HEK293 (cell line): Measurements from ENCODE around the gene C1QL4.
"Not testable (repeated sequence)": the region's sequence is repeated elsewhere in the genome, so short reads cannot be mapped to it uniquely, and the experiment has no call there.

Experiments used
- CTCF ChIP-seq: fragments of 450-650 bp; formaldehyde crosslinking; IDR thresholded peaks from 2 replicates; pipeline ENCODE4 v1.5.1; 2016; ENCODE audit warnings: missing biosample characterization, missing genetic modification characterization
- PRDM1 ChIP-seq: fragments of 450-650 bp; formaldehyde crosslinking; IDR thresholded peaks from 2 replicates; pipeline ENCODE4; 2016; ENCODE audit warnings: missing biosample characterization, missing genetic modification characterization
- YY1 ChIP-seq: fragments of 450-650 bp; formaldehyde crosslinking; IDR thresholded peaks from 2 replicates; pipeline ENCODE4 v1.5.1; 2018; ENCODE audit warnings: missing biosample characterization, missing genetic modification characterization
- ZBTB7A ChIP-seq: fragments of 450-650 bp; formaldehyde crosslinking; IDR thresholded peaks from 2 replicates; pipeline ENCODE4 v1.5.1; 2016; ENCODE audit warnings: low read depth, missing biosample characterization, missing genetic modification characterization
- ZBTB8A ChIP-seq: fragments of 450-650 bp; formaldehyde crosslinking; IDR thresholded peaks from 2 replicates; pipeline ENCODE4 v1.5.1; 2016; ENCODE audit warnings: missing biosample characterization, missing genetic modification characterization
- ZNF146 ChIP-seq: fragments of 450-650 bp; formaldehyde crosslinking; IDR thresholded peaks from 2 replicates; pipeline ENCODE4 v1.5.1; 2016; ENCODE audit warnings: missing biosample characterization, missing genetic modification characterization
- ZNF544 ChIP-seq: fragments of 450-650 bp; formaldehyde crosslinking; IDR thresholded peaks from 2 replicates; pipeline ENCODE4 v1.5.0; 2017; ENCODE audit warnings: missing biosample characterization, missing genetic modification characterization
- ZNF629 ChIP-seq: fragments of 450-650 bp; formaldehyde crosslinking; IDR thresholded peaks from 2 replicates; pipeline ENCODE4 v1.5.1; 2017; ENCODE audit warnings: missing biosample characterization, missing genetic modification characterization
- ZNF660 ChIP-seq: fragments of 450-650 bp; IDR thresholded peaks from 2 replicates; pipeline ENCODE4 v1.5.1; 2018; ENCODE audit warnings: missing biosample characterization, mild to moderate bottlenecking, missing genetic modification characterization
- ZNF791 ChIP-seq: fragments of 450-650 bp; formaldehyde crosslinking; IDR thresholded peaks from 2 replicates; pipeline ENCODE4 v1.5.1; 2016; ENCODE audit warnings: missing biosample characterization, missing genetic modification characterization
- TF ChIP-seq, protein P1 (sequence below): fragments of 450-650 bp; IDR thresholded peaks from 2 replicates; pipeline ENCODE4 v1.5.1; 2018; ENCODE audit warnings: missing biosample characterization, missing genetic modification characterization
- TF ChIP-seq, protein P2 (sequence below): fragments of 450-650 bp; formaldehyde crosslinking; IDR thresholded peaks from 2 replicates; pipeline ENCODE4 v1.5.1; 2016; ENCODE audit warnings: missing biosample characterization, missing genetic modification characterization
- TF ChIP-seq, protein P3 (sequence below): sonication (generic); formaldehyde crosslinking; IDR thresholded peaks from 2 replicates; pipeline ENCODE4 v1.8.1; 2022; ENCODE audit warnings: mild to moderate bottlenecking, moderate library complexity, missing genetic modification reagents
- TF ChIP-seq, protein P4 (sequence below): fragments of 450-650 bp; formaldehyde crosslinking; IDR thresholded peaks from 2 replicates; pipeline ENCODE4 v1.5.1; 2017; ENCODE audit warnings: missing biosample characterization, missing genetic modification characterization

- TF ChIP-seq ZBTB7A (tag by site-specific recombination); CTCF; ZNF629 (tag by site-specific recombination); ZNF544; YY1 (tag by site-specific recombination); PRDM1 (tag by site-specific recombination); ZNF146 (tag by site-specific recombination); ZNF660 (tag by site-specific recombination); ZNF791 (tag by site-specific recombination); ZBTB8A (tag by site-specific recombination): not testable (repeated sequence)
- TF ChIP-seq, protein P1, sequence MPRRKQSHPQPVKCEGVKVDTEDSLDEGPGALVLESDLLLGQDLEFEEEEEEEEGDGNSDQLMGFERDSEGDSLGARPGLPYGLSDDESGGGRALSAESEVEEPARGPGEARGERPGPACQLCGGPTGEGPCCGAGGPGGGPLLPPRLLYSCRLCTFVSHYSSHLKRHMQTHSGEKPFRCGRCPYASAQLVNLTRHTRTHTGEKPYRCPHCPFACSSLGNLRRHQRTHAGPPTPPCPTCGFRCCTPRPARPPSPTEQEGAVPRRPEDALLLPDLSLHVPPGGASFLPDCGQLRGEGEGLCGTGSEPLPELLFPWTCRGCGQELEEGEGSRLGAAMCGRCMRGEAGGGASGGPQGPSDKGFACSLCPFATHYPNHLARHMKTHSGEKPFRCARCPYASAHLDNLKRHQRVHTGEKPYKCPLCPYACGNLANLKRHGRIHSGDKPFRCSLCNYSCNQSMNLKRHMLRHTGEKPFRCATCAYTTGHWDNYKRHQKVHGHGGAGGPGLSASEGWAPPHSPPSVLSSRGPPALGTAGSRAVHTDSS (tag by site-specific recombination): not testable (repeated sequence)
- TF ChIP-seq, protein P2, sequence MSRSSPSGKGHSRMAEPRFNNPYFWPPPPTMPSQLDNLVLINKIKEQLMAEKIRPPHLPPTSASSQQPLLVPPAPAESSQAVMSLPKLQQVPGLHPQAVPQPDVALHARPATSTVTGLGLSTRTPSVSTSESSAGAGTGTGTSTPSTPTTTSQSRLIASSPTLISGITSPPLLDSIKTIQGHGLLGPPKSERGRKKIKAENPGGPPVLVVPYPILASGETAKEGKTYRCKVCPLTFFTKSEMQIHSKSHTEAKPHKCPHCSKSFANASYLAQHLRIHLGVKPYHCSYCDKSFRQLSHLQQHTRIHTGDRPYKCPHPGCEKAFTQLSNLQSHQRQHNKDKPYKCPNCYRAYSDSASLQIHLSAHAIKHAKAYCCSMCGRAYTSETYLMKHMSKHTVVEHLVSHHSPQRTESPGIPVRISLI (tag by site-specific recombination): peak; percentile 70
- TF ChIP-seq, protein P3, sequence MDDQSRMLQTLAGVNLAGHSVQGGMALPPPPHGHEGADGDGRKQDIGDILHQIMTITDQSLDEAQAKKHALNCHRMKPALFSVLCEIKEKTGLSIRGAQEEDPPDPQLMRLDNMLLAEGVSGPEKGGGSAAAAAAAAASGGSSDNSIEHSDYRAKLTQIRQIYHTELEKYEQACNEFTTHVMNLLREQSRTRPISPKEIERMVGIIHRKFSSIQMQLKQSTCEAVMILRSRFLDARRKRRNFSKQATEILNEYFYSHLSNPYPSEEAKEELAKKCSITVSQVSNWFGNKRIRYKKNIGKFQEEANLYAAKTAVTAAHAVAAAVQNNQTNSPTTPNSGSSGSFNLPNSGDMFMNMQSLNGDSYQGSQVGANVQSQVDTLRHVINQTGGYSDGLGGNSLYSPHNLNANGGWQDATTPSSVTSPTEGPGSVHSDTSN: not testable (repeated sequence)
- TF ChIP-seq, protein P4, sequence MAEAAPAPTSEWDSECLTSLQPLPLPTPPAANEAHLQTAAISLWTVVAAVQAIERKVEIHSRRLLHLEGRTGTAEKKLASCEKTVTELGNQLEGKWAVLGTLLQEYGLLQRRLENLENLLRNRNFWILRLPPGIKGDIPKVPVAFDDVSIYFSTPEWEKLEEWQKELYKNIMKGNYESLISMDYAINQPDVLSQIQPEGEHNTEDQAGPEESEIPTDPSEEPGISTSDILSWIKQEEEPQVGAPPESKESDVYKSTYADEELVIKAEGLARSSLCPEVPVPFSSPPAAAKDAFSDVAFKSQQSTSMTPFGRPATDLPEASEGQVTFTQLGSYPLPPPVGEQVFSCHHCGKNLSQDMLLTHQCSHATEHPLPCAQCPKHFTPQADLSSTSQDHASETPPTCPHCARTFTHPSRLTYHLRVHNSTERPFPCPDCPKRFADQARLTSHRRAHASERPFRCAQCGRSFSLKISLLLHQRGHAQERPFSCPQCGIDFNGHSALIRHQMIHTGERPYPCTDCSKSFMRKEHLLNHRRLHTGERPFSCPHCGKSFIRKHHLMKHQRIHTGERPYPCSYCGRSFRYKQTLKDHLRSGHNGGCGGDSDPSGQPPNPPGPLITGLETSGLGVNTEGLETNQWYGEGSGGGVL (tag by site-specific recombination): not testable (repeated sequence)
These were observed 54.1 kb downstream of the C1QL4 start for GRCh38 chr12:49282740-49283375.
